ENCODE data around the gene FAM193B.

The FAM193B gene

DNA sequence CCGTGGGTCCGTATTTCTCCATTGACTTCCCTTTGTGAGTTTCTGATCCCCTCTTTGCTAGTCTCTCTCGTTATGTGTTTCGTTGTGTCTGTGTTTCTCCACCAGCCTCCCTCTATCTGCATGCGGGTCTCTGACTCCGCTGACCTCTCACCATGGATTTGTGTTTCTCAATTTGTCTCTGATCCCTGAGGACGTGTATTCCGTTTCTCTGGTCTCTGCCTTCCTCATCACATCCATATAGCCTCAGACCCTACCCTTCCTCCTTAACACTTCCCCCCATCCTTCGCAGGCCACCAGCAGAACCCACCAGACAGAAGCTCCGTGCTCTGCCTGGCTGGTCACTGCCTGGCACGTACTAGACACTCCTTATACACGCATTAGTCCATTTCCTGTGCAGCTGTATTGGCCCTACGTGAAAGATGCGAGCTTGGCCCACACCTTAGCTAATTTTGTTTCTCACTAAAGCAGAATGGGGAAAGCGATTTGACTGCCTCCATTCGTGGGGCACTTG is 46.2 kb upstream of the FAM193B start:
- peaks cover 24% of the 10 kb centered on the region for H3K79me2 ChIP-seq (ENCODE audit: control insufficient read depth, low read length)
- peak overlapping the region; percentile 86 for H3K4me3 ChIP-seq (ENCODE audit: low read length)
- TF ChIP-seq, protein P1, sequence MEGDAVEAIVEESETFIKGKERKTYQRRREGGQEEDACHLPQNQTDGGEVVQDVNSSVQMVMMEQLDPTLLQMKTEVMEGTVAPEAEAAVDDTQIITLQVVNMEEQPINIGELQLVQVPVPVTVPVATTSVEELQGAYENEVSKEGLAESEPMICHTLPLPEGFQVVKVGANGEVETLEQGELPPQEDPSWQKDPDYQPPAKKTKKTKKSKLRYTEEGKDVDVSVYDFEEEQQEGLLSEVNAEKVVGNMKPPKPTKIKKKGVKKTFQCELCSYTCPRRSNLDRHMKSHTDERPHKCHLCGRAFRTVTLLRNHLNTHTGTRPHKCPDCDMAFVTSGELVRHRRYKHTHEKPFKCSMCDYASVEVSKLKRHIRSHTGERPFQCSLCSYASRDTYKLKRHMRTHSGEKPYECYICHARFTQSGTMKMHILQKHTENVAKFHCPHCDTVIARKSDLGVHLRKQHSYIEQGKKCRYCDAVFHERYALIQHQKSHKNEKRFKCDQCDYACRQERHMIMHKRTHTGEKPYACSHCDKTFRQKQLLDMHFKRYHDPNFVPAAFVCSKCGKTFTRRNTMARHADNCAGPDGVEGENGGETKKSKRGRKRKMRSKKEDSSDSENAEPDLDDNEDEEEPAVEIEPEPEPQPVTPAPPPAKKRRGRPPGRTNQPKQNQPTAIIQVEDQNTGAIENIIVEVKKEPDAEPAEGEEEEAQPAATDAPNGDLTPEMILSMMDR (IDR thresholded peaks at IDR 0.05; ENCODE audit: low read depth, low read length, poor library complexity, severe bottlenecking): no peak
- no peak for TF ChIP-seq EZH2phosphoT487 (IDR thresholded peaks at IDR 0.05; ENCODE audit: borderline replicate concordance, low read length)
- peak overlapping the region; percentile 84 for H3K4me2 ChIP-seq (ENCODE audit: low read length)
- H3K27ac ChIP-seq (ENCODE audit: low read depth, low read length): peak overlapping the region; percentile 72
- H3K4me1 ChIP-seq (ENCODE audit: control insufficient read depth, low read length): peaks cover 31% of the 10 kb centered on the region
- peaks cover 25% of the 10 kb centered on the region for H3F3A ChIP-seq (ENCODE audit: control insufficient read depth, insufficient read depth)
- H3K27me3 ChIP-seq (ENCODE audit: control insufficient read depth, low read length): no peaks in the 10 kb centered on the region
- H3K9me2 ChIP-seq (replicated peaks; ENCODE audit: control insufficient read depth, low read length): no peaks in the 10 kb centered on the region
- H3K36me3 ChIP-seq (ENCODE audit: control insufficient read depth, low read length): peaks cover 30% of the 10 kb centered on the region
- H3K9me3 ChIP-seq (ENCODE audit: control insufficient read depth, insufficient read depth, low read length): no peaks in the 10 kb centered on the region
- peaks cover 3% of the 10 kb centered on the region; the same call in 1 of the 2 replicates for H4K20me1 ChIP-seq (ENCODE audit: control insufficient read depth, insufficient read depth, low read depth, low read length)

- no peak for TF ChIP-seq EZH2phosphoT487 (IDR thresholded peaks at IDR 0.05; ENCODE audit: borderline replicate concordance, low read length)
- TF ChIP-seq, protein P1 (IDR thresholded peaks at IDR 0.05; ENCODE audit: low read depth, low read length, poor library complexity, severe bottlenecking): no peak
- Histone ChIP-seq H3K27ac (ENCODE audit: low read depth, low read length) (peak within 1 kb of the TSS; percentile 72), H3K27me3 (ENCODE audit: control insufficient read depth, low read length) (no peaks in the 10 kb centered on the region), H3K4me1 (ENCODE audit: control insufficient read depth, low read length) (peaks cover 31% of the 10 kb centered on the region), H3K9me3 (ENCODE audit: control insufficient read depth, insufficient read depth, low read length) (no peaks in the 10 kb centered on the region), H3K4me2 (ENCODE audit: low read length) (peak within 1 kb of the TSS; percentile 84), H3F3A (ENCODE audit: control insufficient read depth, insufficient read depth) (peaks cover 25% of the 10 kb centered on the region), H3K36me3 (ENCODE audit: control insufficient read depth, low read length) (peaks cover 36% of the 10 kb centered on the region), H3K4me3 (ENCODE audit: low read length) (peak within 1 kb of the TSS; percentile 86), H4K20me1 (ENCODE audit: control insufficient read depth, insufficient read depth, low read depth, low read length) (peaks cover 3% of the 10 kb centered on the region; the same call in 1 of the 2 replicates), H3K79me2 (ENCODE audit: control insufficient read depth, low read length) (peaks cover 24% of the 10 kb centered on the region), H3K9me2 (replicated peaks; ENCODE audit: control insufficient read depth, low read length) (no peaks in the 10 kb centered on the region)
Measured at GRCh38 chr5:177599731-177600507, 45.6 kb upstream of the FAM193B start, which contains the start of gene B4GALT7. Gene B4GALT7, plus strand, starts transcription at chr5:177600132. Its CDS starts 79 bp downstream, at chr5:177600211.

- peak overlapping the region; percentile 83 for H3K4me2 ChIP-seq (ENCODE audit: low read length)
- no peaks in the 10 kb centered on the region for H3K9me3 ChIP-seq (ENCODE audit: control insufficient read depth, insufficient read depth, low read length)
- TF ChIP-seq, protein P1 (IDR thresholded peaks at IDR 0.05; ENCODE audit: low read depth, low read length, poor library complexity, severe bottlenecking): no peak
- TF ChIP-seq EZH2phosphoT487 (IDR thresholded peaks at IDR 0.05; ENCODE audit: borderline replicate concordance, low read length): no peak
- H3K36me3 ChIP-seq (ENCODE audit: control insufficient read depth, low read length): peaks cover 51% of the 10 kb centered on the region
- H3F3A ChIP-seq (ENCODE audit: control insufficient read depth, insufficient read depth): peaks cover 25% of the 10 kb centered on the region
- no peaks in the 10 kb centered on the region for H3K27me3 ChIP-seq (ENCODE audit: control insufficient read depth, low read length)
- peaks cover 5% of the 10 kb centered on the region; the same call in 1 of the 2 replicates for H4K20me1 ChIP-seq (ENCODE audit: control insufficient read depth, insufficient read depth, low read depth, low read length)
- H3K79me2 ChIP-seq (ENCODE audit: control insufficient read depth, low read length): peaks cover 34% of the 10 kb centered on the region
- peak overlapping the region; percentile 86 for H3K4me3 ChIP-seq (ENCODE audit: low read length)
- no peaks in the 10 kb centered on the region for H3K9me2 ChIP-seq (replicated peaks; ENCODE audit: control insufficient read depth, low read length)
- H3K4me1 ChIP-seq (ENCODE audit: control insufficient read depth, low read length): peaks cover 35% of the 10 kb centered on the region
- peak overlapping the region; percentile 8; the same call in 1 of the 2 replicates for H3K27ac ChIP-seq (ENCODE audit: low read depth, low read length)
Measured at GRCh38 chr5:177598477-177598876, 44.1 kb upstream of the FAM193B start.
